Osteoblast (primary cell): Measurements from ENCODE around the gene PTPRN2. TPM values are rescaled to one million over a fixed set of nuclear protein-coding genes. Genes with fewer than 3 reads are reported as not detected.

Experiments
- DNase-seq: peaks from one replicate; pipeline ENCODE4 v3.0.0; 2011; ENCODE audit warnings: low spot score, mixed read lengths; ENCODE audit not compliant: insufficient read length; ENCODE audit errors: missing footprints
- H2AFZ ChIP-seq: 2 replicates; pipeline ENCODE4 v1.6.0; 2011; ENCODE audit warnings: mild to moderate bottlenecking, low read length
- H3K27ac ChIP-seq: 2 replicates; pipeline ENCODE4 v1.5.1; 2011; ENCODE audit warnings: mild to moderate bottlenecking, low read depth, low read length, moderate library complexity
- H3K27me3 ChIP-seq: 2 replicates; pipeline ENCODE4 v1.6.0; 2012; ENCODE audit warnings: mild to moderate bottlenecking, control low read depth, inconsistent platforms, low read length, moderate library complexity; ENCODE audit not compliant: insufficient read depth
- H3K36me3 ChIP-seq: 2 replicates; pipeline ENCODE4 v1.5.1; 2011; ENCODE audit warnings: mild to moderate bottlenecking, low read length, control low read depth, moderate library complexity; ENCODE audit not compliant: insufficient read depth
- H3K4me1 ChIP-seq: 2 replicates; pipeline ENCODE4 v1.5.1; 2011; ENCODE audit warnings: mild to moderate bottlenecking, low read length, control low read depth, moderate library complexity; ENCODE audit not compliant: insufficient read depth
- H3K4me2 ChIP-seq: 2 replicates; pipeline ENCODE4 v1.6.0; 2011; ENCODE audit warnings: mild to moderate bottlenecking, low read length; ENCODE audit not compliant: insufficient read depth
- H3K4me3 ChIP-seq: fragments of 200-600 bp; sonication (generic); 3 replicates; pipeline ENCODE4 v1.5.1; 2012; ENCODE audit warnings: mild to moderate bottlenecking, low read length, inconsistent platforms; ENCODE audit not compliant: insufficient read depth
- H3K79me2 ChIP-seq: 2 replicates; pipeline ENCODE4 v1.6.0; 2012; ENCODE audit warnings: mild to moderate bottlenecking, low read length, control low read depth, inconsistent platforms; ENCODE audit not compliant: insufficient read depth
- H3K9me3 ChIP-seq: 2 replicates; pipeline ENCODE4 v1.5.1; 2011; ENCODE audit warnings: low read depth, low read length, control low read depth
- H4K20me1 ChIP-seq: 2 replicates; pipeline ENCODE4 v1.6.0; 2012; ENCODE audit warnings: mild to moderate bottlenecking, low read length, control low read depth; ENCODE audit not compliant: insufficient read depth
- CTCF ChIP-seq: IDR thresholded peaks from 2 replicates; pipeline ENCODE4 v1.5.1; 2011; ENCODE audit warnings: mild to moderate bottlenecking, low read depth, low read length, moderate library complexity; ENCODE audit errors: extremely low read depth
- total RNA-seq: library from RNA; depleted of rRNA; stranded (reverse); fragments of >200 nt; gene quantifications from 2 replicates; pipeline ENCODE4 v1.2.3, GENCODE V29; 2012

PTPRN2 gene
- total RNA-seq, 1 donor = 0.36 TPM

GRCh38 chr7:158098125-158099030 lies 489.2 kb downstream of the PTPRN2 start:
- H3K4me2 ChIP-seq = no peak overlapping the region
- H3K79me2 ChIP-seq = no peaks in the 10 kb centered on the region
- H3K36me3 ChIP-seq = no peaks in the 10 kb centered on the region
- no peak overlapping the region for H3K27ac ChIP-seq
- H3K4me3 ChIP-seq = no peak overlapping the region
- no peaks in the 10 kb centered on the region for H3K9me3 ChIP-seq
- H2AFZ ChIP-seq = no peak overlapping the region
- no peaks in the 10 kb centered on the region for H3K4me1 ChIP-seq
- no peak for TF ChIP-seq CTCF
- no peak for DNase-seq
- H3K27me3 ChIP-seq = no peaks in the 10 kb centered on the region
- H4K20me1 ChIP-seq = no peaks in the 10 kb centered on the region

- Histone ChIP-seq H3K9me3 (no peaks in the 10 kb centered on the region), H3K4me3 (no peak overlapping the region), H4K20me1 (no peaks in the 10 kb centered on the region), H3K36me3 (no peaks in the 10 kb centered on the region), H3K4me2 (no peak overlapping the region), H3K27ac (no peak overlapping the region), H3K79me2 (no peaks in the 10 kb centered on the region), H3K4me1 (no peaks in the 10 kb centered on the region), H3K27me3 (no peaks in the 10 kb centered on the region), H2AFZ (no peak overlapping the region)
- DNase-seq = no peak
- no peak for TF ChIP-seq CTCF
These were observed 490.0 kb downstream of the PTPRN2 start for GRCh38 chr7:158097453-158098124.

- Histone ChIP-seq H3K4me3 (no peak overlapping the region), H3K4me1 (no peaks in the 10 kb centered on the region), H3K4me2 (no peak overlapping the region), H3K9me3 (no peaks in the 10 kb centered on the region), H3K36me3 (no peaks in the 10 kb centered on the region), H3K27me3 (no peaks in the 10 kb centered on the region), H3K27ac (no peak overlapping the region), H2AFZ (no peak overlapping the region), H3K79me2 (no peaks in the 10 kb centered on the region), H4K20me1 (no peaks in the 10 kb centered on the region)
- DNase-seq = no peak
- no peak for TF ChIP-seq CTCF
These were observed 490.5 kb downstream of the PTPRN2 start for GRCh38 chr7:158097106-158097452.

GRCh38 chr7:158096582-158096981 lies 491.0 kb downstream of the PTPRN2 start:
- no peaks in the 10 kb centered on the region for H3K4me1 ChIP-seq
- H3K36me3 ChIP-seq = no peaks in the 10 kb centered on the region
- TF ChIP-seq CTCF = no peak
- H3K9me3 ChIP-seq = no peaks in the 10 kb centered on the region
- no peaks in the 10 kb centered on the region for H3K79me2 ChIP-seq
- H3K27ac ChIP-seq = no peak overlapping the region
- H3K27me3 ChIP-seq = no peaks in the 10 kb centered on the region
- no peak overlapping the region for H2AFZ ChIP-seq
- DNase-seq = no peak
- H3K4me2 ChIP-seq = no peak overlapping the region
- H3K4me3 ChIP-seq = no peak overlapping the region
- no peaks in the 10 kb centered on the region for H4K20me1 ChIP-seq
